Ishikawa (cell line): ENCODE data around the gene CYP11A1.

ENCODE experiments used
- CEBPB ChIP-seq: IDR thresholded peaks from 2 replicates; pipeline ENCODE4 v1.6.1; 2012
- CREB1 ChIP-seq: IDR thresholded peaks from 2 replicates; pipeline ENCODE4 v1.6.1; 2012; ENCODE audit warnings: low read depth
- EP300 ChIP-seq: IDR thresholded peaks from 2 replicates; pipeline ENCODE4 v1.6.1; 2012; ENCODE audit warnings: borderline replicate concordance
- FOXM1 ChIP-seq: IDR thresholded peaks from 2 replicates; pipeline ENCODE4 v1.6.1; 2012; ENCODE audit warnings: low read depth, borderline replicate concordance
- RAD21 ChIP-seq: IDR thresholded peaks from 2 replicates; pipeline ENCODE4 v1.6.1; 2012; ENCODE audit warnings: low read depth
- TAF1 ChIP-seq: IDR thresholded peaks from 2 replicates; pipeline ENCODE4 v1.6.1; 2012; ENCODE audit warnings: low read depth, mild to moderate bottlenecking
- TCF12 ChIP-seq: IDR thresholded peaks from 2 replicates; pipeline ENCODE4 v1.6.1; 2012; ENCODE audit warnings: low read depth
- TEAD4 ChIP-seq: IDR thresholded peaks from 2 replicates; pipeline ENCODE4 v1.6.1; 2012
- YY1 ChIP-seq: IDR thresholded peaks from 2 replicates; pipeline ENCODE4 v1.6.1; 2012; ENCODE audit warnings: low read depth
- ZBTB7A ChIP-seq: IDR thresholded peaks from 2 replicates; pipeline ENCODE4 v1.6.1; 2012; ENCODE audit warnings: low read depth
- TF ChIP-seq, protein P1 (sequence below): IDR thresholded peaks from 2 replicates; pipeline ENCODE4 v1.6.1; 2012; ENCODE audit warnings: low read depth, mild to moderate bottlenecking
- TF ChIP-seq, protein P2 (sequence below): IDR thresholded peaks from 2 replicates; pipeline ENCODE4 v1.6.1; 2012

DNA sequence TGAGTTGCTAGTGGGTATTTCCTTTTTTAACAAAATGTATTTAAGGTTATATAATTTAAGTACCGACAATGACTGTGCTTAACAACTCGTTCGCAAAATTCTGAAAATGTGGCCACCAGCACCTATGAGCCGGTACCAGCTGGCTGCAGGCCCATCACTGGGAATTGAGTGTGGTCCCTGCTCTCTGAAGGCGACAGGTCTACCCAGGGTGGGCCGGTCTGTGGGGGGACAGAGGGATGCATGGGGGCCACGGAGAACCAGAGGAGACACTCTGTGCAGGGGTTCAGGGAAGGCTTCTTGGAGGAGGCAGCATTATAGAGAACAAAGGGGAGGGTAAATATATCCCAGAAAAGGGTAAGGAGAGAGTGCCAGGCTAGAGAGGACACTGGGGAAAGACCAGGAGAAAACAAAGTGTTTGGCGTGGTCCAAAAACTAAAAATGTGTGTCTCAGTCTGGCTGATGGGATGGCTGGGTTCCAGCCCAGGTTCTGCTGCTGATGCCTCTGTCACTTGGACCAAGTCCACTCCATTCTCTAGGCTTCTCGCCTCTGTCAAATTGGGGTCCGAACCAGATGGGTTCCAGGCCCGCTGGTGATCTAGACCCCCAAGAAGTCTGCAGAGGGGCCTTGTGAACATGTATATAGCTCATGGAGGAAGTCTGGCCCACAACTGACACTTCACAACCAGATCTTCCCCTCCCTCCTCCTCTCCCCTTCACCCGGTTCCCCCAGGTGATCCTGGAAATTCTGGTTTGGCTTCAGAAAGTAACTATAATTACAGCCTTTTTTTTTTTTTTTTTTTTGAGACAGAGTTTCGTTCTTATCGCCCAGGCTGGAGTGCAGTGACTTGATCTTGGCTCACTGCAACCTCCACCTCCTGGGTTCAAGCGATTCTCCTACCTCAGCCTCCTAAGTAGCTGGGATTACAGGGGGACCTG lies 10.7 kb upstream of the CYP11A1 start:
- TF ChIP-seq CEBPB (no peak), RAD21 (no peak), TCF12 (no peak), TAF1 (no peak), EP300 (no peak), FOXM1 (no peak), TEAD4 (no peak), CREB1 (no peak), ZBTB7A (no peak), YY1 (no peak)
- TF ChIP-seq, protein P1, sequence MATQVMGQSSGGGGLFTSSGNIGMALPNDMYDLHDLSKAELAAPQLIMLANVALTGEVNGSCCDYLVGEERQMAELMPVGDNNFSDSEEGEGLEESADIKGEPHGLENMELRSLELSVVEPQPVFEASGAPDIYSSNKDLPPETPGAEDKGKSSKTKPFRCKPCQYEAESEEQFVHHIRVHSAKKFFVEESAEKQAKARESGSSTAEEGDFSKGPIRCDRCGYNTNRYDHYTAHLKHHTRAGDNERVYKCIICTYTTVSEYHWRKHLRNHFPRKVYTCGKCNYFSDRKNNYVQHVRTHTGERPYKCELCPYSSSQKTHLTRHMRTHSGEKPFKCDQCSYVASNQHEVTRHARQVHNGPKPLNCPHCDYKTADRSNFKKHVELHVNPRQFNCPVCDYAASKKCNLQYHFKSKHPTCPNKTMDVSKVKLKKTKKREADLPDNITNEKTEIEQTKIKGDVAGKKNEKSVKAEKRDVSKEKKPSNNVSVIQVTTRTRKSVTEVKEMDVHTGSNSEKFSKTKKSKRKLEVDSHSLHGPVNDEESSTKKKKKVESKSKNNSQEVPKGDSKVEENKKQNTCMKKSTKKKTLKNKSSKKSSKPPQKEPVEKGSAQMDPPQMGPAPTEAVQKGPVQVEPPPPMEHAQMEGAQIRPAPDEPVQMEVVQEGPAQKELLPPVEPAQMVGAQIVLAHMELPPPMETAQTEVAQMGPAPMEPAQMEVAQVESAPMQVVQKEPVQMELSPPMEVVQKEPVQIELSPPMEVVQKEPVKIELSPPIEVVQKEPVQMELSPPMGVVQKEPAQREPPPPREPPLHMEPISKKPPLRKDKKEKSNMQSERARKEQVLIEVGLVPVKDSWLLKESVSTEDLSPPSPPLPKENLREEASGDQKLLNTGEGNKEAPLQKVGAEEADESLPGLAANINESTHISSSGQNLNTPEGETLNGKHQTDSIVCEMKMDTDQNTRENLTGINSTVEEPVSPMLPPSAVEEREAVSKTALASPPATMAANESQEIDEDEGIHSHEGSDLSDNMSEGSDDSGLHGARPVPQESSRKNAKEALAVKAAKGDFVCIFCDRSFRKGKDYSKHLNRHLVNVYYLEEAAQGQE = no peak
- TF ChIP-seq, protein P2, sequence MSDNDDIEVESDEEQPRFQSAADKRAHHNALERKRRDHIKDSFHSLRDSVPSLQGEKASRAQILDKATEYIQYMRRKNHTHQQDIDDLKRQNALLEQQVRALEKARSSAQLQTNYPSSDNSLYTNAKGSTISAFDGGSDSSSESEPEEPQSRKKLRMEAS = no peak
